K562 (cell line): ENCODE results near the gene IGSF9. TPM values are rescaled to one million over a fixed set of nuclear protein-coding genes. Genes with fewer than 3 reads are reported as not detected.
A peak's percentile ranks its signal among the peaks of the same experiment; 100 is the strongest.

Experiments
- ARID1B ChIP-seq: fragments of 450-650 bp; IDR thresholded peaks from 2 replicates; pipeline ENCODE4 v1.6.1; 2016; ENCODE audit warnings: antibody characterized with exemption, mild to moderate bottlenecking, inconsistent platforms
- ASH1L ChIP-seq: fragments of 450-650 bp; IDR thresholded peaks from 2 replicates; pipeline ENCODE4 v1.6.1; 2018; ENCODE audit warnings: borderline replicate concordance, mild to moderate bottlenecking, low read depth; ENCODE audit not compliant: partially characterized antibody
- CREB5 ChIP-seq: fragments of 250-450 bp; sonication (Bioruptor Pico); IDR thresholded peaks from 2 replicates; pipeline ENCODE4 v1.5.0; 2020; ENCODE audit warnings: mild to moderate bottlenecking
- CTBP1 ChIP-seq: fragments of 450-650 bp; IDR thresholded peaks from 2 replicates; pipeline ENCODE4 v1.6.1; 2016; ENCODE audit warnings: borderline replicate concordance
- ELF1 ChIP-seq: fragments of 200-800 bp; sonication (Bioruptor generic); IDR thresholded peaks from 2 replicates; pipeline ENCODE4 v1.6.1; 2016; ENCODE audit warnings: missing genetic modification characterization, missing compliant biosample characterization
- FOS ChIP-seq: IDR thresholded peaks from 3 replicates; pipeline ENCODE4 v1.6.1; 2011; ENCODE audit not compliant: insufficient read length; ENCODE audit errors: extremely low read depth
- FOXM1 ChIP-seq, 2 experiments: fragments of 450-650 bp in 1 of 2; sonication (generic) in 1 of 2; formaldehyde crosslinking in 1 of 2; IDR thresholded peaks; 2 replicates each; pipeline versions ENCODE4 v1.6.1 to v1.9.0; 2017 to 2022; ENCODE audit warnings: low read depth in 2 of 2, mild to moderate bottlenecking in 2 of 2, missing genetic modification reagents in 1 of 2, moderate library complexity in 1 of 2
- HDAC1 ChIP-seq, 2 experiments: fragments of 450-650 bp; IDR thresholded peaks; 2 replicates each; pipeline ENCODE4 v1.6.1; 2016 to 2017; ENCODE audit warnings: inconsistent platforms in 1 of 2, mild to moderate bottlenecking in 1 of 2, moderate library complexity in 1 of 2
- HOMEZ ChIP-seq: fragments of 250-450 bp; sonication (Bioruptor Pico); IDR thresholded peaks from 2 replicates; pipeline ENCODE4 v1.4.0; 2020; ENCODE audit warnings: mild to moderate bottlenecking, moderate library complexity
- JUN ChIP-seq, 2 experiments: sonication (generic) in 1 of 2; formaldehyde crosslinking in 1 of 2; IDR thresholded peaks; 2 replicates each; pipeline versions ENCODE4 v1.6.1 to v1.8.0; 2012 to 2022; ENCODE audit warnings: borderline replicate concordance in 2 of 2, mild to moderate bottlenecking in 2 of 2, improper control_type of control experiment in 1 of 2, low read depth in 1 of 2, low read length in 1 of 2, missing genetic modification reagents in 1 of 2
- L3MBTL2 ChIP-seq: fragments of 450-650 bp; IDR thresholded peaks from 2 replicates; pipeline ENCODE4 v1.6.1; 2016; ENCODE audit warnings: mild to moderate bottlenecking, moderate library complexity
- NBN ChIP-seq: fragments of 450-650 bp; IDR thresholded peaks from 2 replicates; pipeline ENCODE4 v1.6.1; 2016; ENCODE audit warnings: low read depth, mild to moderate bottlenecking
- NELFE ChIP-seq: IDR thresholded peaks from 2 replicates; pipeline ENCODE4 v1.6.1; 2011; ENCODE audit warnings: mild to moderate bottlenecking; ENCODE audit not compliant: insufficient read depth, insufficient read length
- RBM22 ChIP-seq: fragments of 200-400 bp; formaldehyde crosslinking; IDR thresholded peaks from 2 replicates; pipeline ENCODE4 v1.6.1; 2018; ENCODE audit warnings: low read length, low read depth; ENCODE audit not compliant: poor library complexity, severe bottlenecking
- SLC30A9 ChIP-seq: fragments of 250-450 bp; sonication (Bioruptor Pico); IDR thresholded peaks from 2 replicates; pipeline ENCODE4 v1.8.0; 2022; ENCODE audit warnings: mild to moderate bottlenecking, moderate library complexity
- TEAD4 ChIP-seq, 2 experiments: sonication (generic) in 1 of 2; formaldehyde crosslinking in 1 of 2; IDR thresholded peaks; 2 replicates each; pipeline versions ENCODE4 v1.6.1 to v1.8.0; 2012 to 2022; ENCODE audit warnings: borderline replicate concordance in 1 of 2, inconsistent platforms in 1 of 2, low read length in 1 of 2, mild to moderate bottlenecking in 1 of 2, missing genetic modification reagents in 1 of 2
- ZFP36 ChIP-seq: fragments of 150-350 bp; IDR thresholded peaks from 2 replicates; pipeline ENCODE4 v1.6.1; 2018; ENCODE audit warnings: low read length, low read depth; ENCODE audit not compliant: partially characterized antibody
- ZNF184 ChIP-seq: sonication (generic); formaldehyde crosslinking; IDR thresholded peaks from 2 replicates; pipeline ENCODE4 v1.5.0; 2020; ENCODE audit warnings: missing genetic modification reagents
- polyA plus RNA-seq, 8 experiments: library from polyadenylated mRNA; depleted of rRNA in 4 of 8; stranded (reverse) in 5 of 8; unstranded in 3 of 8; fragments of >200 nt; fragmentation: Nextera tagmentation in 2 of 8; fragmentation: Illumina TruSeq in 1 of 8; extraction: Ambion mirVana in 2 of 8; extraction: Trizol in 1 of 8; gene quantifications; 2 replicates each; pipeline versions ENCODE4 v1.2.1 to v1.2.3, GENCODE V29; 2011 to 2014; ENCODE audit warnings: inconsistent platforms in 1 of 8, missing spikeins in 1 of 8
- total RNA-seq, 7 experiments: library from RNA; depleted of rRNA in 6 of 7; stranded (reverse); fragments of >200 nt in 6 of 7; fragmentation: Illumina TruSeq in 2 of 7; extraction: Trizol in 2 of 7; gene quantifications; 2 replicates each; pipeline versions ENCODE4 v1.2.1 to v1.2.3, GENCODE V29; 2011 to 2021; ENCODE audit warnings: low replicate concordance in 1 of 7
- TF ChIP-seq, protein P1 (sequence below), 2 experiments: fragments of 450-650 bp in 1 of 2; sonication (generic) in 1 of 2; formaldehyde crosslinking in 1 of 2; IDR thresholded peaks in 1 of 2; conservative IDR thresholded peaks in 1 of 2; 2 replicates each; pipeline versions ENCODE4 v1.6.1 to v1.8.1; 2016 to 2023; ENCODE audit warnings: mild to moderate bottlenecking in 2 of 2, moderate library complexity in 2 of 2, inconsistent platforms in 1 of 2, missing genetic modification reagents in 1 of 2
- TF ChIP-seq, protein P2 (sequence below): sonication (generic); IDR thresholded peaks from 2 replicates; pipeline ENCODE4 v1.6.1; 2016

IGSF9 gene
- total and polyA plus RNA-seq, 9 of the 15 experiments (the other 6 are each of a cell fraction or from before 2014, with no cell fraction given), result 0.03 to 0.29 (median 0.07) TPM; not detected in 1

DNA sequence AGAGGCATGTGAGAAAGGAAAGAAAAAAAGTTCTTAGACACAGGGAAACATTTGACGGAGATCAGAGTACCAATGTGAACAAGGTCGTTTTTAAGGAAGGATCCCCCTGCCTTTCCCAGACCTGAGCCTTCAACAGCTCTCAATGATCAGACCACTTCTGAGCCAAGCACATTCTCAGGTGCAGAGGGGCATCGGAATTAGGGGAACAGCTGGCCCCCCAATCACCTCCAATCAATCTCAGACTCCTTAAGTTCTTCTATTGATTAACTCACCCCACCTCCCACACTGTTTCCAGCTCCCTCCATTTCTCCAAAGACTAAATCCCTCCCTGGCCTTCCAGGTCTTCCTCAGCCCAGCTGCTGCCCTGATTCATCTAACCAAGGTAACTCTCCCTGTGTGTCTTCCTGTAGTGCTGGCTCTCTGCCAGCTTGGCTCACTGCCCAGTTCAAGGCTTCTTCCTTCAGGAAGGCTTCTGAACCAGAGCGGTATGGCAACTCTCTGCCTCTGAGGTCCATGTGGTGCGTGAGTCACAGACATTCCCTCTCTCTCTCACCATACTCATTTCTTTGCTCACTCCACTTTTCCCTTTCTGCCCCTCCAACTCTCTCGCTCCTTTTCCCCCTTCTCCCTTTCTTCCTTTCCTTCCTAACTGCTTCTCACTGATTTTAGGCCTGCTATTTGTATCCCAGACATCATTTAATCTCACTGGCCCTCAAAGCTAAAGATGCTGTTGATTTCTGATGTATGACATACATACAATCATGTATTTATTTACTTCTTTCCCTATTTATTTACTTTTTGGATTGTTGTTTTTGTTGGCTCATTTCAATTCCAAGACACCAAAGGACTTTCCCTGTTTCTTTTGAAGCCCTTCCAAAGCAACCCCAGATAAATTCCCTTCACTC is 63.5 kb downstream of the IGSF9 start (continued):
- TF ChIP-seq ASH1L, result no peak
- TF ChIP-seq, protein P1, sequence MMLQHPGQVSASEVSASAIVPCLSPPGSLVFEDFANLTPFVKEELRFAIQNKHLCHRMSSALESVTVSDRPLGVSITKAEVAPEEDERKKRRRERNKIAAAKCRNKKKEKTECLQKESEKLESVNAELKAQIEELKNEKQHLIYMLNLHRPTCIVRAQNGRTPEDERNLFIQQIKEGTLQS (IDR thresholded peaks at IDR 0.05), result peak; percentile 56; the same call in 1 of the 2 replicates
- TF ChIP-seq, protein P1 (CRISPR knock-in tag; conservative IDR thresholded peaks at IDR 0.05), result no peak
- TF ChIP-seq ARID1B, result peak; percentile 52; the same call in 1 of the 2 replicates
- no peak for TF ChIP-seq SLC30A9
- no peak for TF ChIP-seq FOXM1 (IDR thresholded peaks at IDR 0.05; ENCODE audit: low read depth)
- TF ChIP-seq FOXM1 (CRISPR knock-in tag; IDR thresholded peaks at IDR 0.05; ENCODE audit: low read depth), result no peak
- TF ChIP-seq ZFP36, result no peak
- no peak for TF ChIP-seq RBM22
- no peak for TF ChIP-seq NELFE
- TF ChIP-seq HDAC1 (IDR thresholded peaks at IDR 0.05), result peak in 1 of 2 experiments; percentile 41; a peak in 1 of 4 replicates
- peak; percentile 37; the same call in 1 of the 2 replicates for TF ChIP-seq NBN
- no peak for TF ChIP-seq HOMEZ (CRISPR knock-in tag)
- no peak for TF ChIP-seq TEAD4 (IDR thresholded peaks at IDR 0.05; ENCODE audit: low read length)
- no peak for TF ChIP-seq TEAD4 (CRISPR knock-in tag; IDR thresholded peaks at IDR 0.05; ENCODE audit: borderline replicate concordance)
- TF ChIP-seq ELF1, result peak; percentile 66
- no peak for TF ChIP-seq ZNF184
- peak; percentile 10 for TF ChIP-seq FOS
- TF ChIP-seq CTBP1, result peak; percentile 67; the same call in 1 of the 2 replicates
- no peak for TF ChIP-seq CREB5
- TF ChIP-seq L3MBTL2, result peak; percentile 47; the same call in 1 of the 2 replicates
- TF ChIP-seq, protein P2, sequence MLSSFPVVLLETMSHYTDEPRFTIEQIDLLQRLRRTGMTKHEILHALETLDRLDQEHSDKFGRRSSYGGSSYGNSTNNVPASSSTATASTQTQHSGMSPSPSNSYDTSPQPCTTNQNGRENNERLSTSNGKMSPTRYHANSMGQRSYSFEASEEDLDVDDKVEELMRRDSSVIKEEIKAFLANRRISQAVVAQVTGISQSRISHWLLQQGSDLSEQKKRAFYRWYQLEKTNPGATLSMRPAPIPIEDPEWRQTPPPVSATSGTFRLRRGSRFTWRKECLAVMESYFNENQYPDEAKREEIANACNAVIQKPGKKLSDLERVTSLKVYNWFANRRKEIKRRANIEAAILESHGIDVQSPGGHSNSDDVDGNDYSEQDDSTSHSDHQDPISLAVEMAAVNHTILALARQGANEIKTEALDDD, result no peak
- TF ChIP-seq JUN (IDR thresholded peaks at IDR 0.05; ENCODE audit: borderline replicate concordance, low read depth, low read length), result peak; percentile 61; the same call in 1 of the 2 replicates
- TF ChIP-seq JUN (CRISPR knock-in tag; IDR thresholded peaks at IDR 0.05; ENCODE audit: borderline replicate concordance), result no peak
